WTC11 (cell line): ENCODE results near the gene ANO8.

Experiments
- CTCF ChIP-seq: fragments of 200-600 bp; IDR thresholded peaks from 2 replicates; pipeline ENCODE4 v1.8.0; 2022; ENCODE audit warnings: antibody characterized with exemption
- MAX ChIP-seq: sonication (generic); formaldehyde crosslinking; IDR thresholded peaks from 2 replicates; pipeline ENCODE4 v1.8.0; 2022; ENCODE audit warnings: mild to moderate bottlenecking, missing genetic modification reagents

GRCh38 chr19:17312189-17313113 is 22.2 kb downstream of the ANO8 start:
- TF ChIP-seq CTCF (no peak), MAX (CRISPR knock-in tag) (no peak)
